Measurements from ENCODE around the gene HINT3.
"Not testable (repeated sequence)": the region's sequence is repeated elsewhere in the genome, so short reads cannot be mapped to it uniquely, and the experiment has no call there.

HINT3 gene

DNA sequence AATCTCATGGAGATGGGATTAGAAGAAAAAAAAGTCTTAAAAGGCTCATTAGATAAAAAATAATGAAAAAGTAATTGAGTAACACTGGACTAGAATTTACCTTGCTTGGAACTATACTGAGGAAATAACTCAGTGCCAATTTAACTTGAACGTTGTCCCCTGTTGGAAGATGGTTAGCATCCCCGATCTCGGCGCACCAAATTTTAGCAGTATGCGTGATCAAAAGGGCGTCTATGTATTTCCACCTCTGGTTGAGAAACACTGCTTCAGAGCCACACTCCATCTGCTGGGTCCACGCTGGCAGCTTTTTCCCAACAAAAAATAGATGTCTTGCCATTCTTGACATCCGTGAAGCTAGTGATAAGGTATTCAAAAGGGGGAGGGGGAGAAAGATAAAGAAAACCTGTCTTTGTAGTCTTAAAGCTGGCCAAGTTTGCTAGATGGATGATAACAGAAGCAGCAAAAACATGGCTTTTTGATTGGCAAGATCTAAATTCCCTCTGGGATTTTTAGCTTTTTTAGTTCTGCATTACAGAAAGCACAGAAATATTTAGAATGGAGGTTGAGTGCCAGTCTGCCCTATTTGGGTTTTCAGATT is 6.4 kb downstream of the HINT3 start:
- H3K9me3 ChIP-seq (ENCODE audit: control insufficient read depth in 2 of 2, low read length in 2 of 2): no peaks in the 10 kb centered on the region
- H3K27ac ChIP-seq (ENCODE audit: low read length): no peak overlapping the region
- peaks cover 0 to 4% of the 10 kb centered on the region in 2 donors for H3K36me3 ChIP-seq (ENCODE audit: control insufficient read depth in 2 of 2, insufficient read depth in 2 of 2, low read length in 2 of 2)
- H3K4me1 ChIP-seq (ENCODE audit: control insufficient read depth, insufficient read depth, low read length): peaks cover 9% of the 10 kb centered on the region
- no peaks in the 10 kb centered on the region for H3K27me3 ChIP-seq (ENCODE audit: control insufficient read depth in 1 of 2, insufficient read depth in 2 of 2, low read length in 2 of 2)
- H3K4me3 ChIP-seq (ENCODE audit: low read length in 2 of 2): no peak overlapping the region
- H3K9ac ChIP-seq (ENCODE audit: low read length in 2 of 2): no peak overlapping the region

DNA sequence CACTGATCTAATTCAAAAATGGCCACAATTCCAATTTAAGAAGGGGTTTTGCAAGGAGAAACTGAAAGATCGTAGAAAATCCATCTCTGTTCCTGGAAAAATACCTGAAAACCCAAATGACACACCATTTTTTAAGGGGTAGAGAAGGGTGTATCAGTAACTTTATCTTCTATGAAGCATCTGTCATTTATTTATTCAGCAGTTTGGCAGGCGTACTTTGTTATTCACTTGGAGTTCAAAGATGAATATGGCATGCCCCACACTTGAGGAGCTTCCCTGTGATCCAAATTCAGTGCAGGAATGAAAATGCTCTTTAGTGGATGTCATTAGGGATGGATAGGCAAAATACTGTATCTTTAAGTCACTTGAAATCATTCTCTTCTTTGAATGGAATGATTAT is 7.2 kb downstream of the HINT3 start:
- Histone ChIP-seq H3K36me3 (ENCODE audit: control insufficient read depth in 2 of 2, insufficient read depth in 2 of 2, low read length in 2 of 2) (peaks cover 0 to 4% of the 10 kb centered on the region in 2 donors), H3K9ac (ENCODE audit: low read length in 2 of 2) (no peak overlapping the region), H3K27me3 (ENCODE audit: control insufficient read depth in 1 of 2, insufficient read depth in 2 of 2, low read length in 2 of 2) (no peaks in the 10 kb centered on the region), H3K4me3 (ENCODE audit: low read length in 2 of 2) (no peak overlapping the region), H3K27ac (ENCODE audit: low read length) (no peak overlapping the region), H3K4me1 (ENCODE audit: control insufficient read depth, insufficient read depth, low read length) (peaks cover 2% of the 10 kb centered on the region), H3K9me3 (ENCODE audit: control insufficient read depth in 2 of 2, low read length in 2 of 2) (no peaks in the 10 kb centered on the region)

GRCh38 chr6:125966569-125966968 is 10.0 kb downstream of the HINT3 start:
- no peak overlapping the region for H3K9ac ChIP-seq (ENCODE audit: low read length in 2 of 2)
- H3K4me3 ChIP-seq (ENCODE audit: low read length in 2 of 2): no peak overlapping the region
- H3K27ac ChIP-seq (ENCODE audit: low read length): no peak overlapping the region
- H3K36me3 ChIP-seq (ENCODE audit: control insufficient read depth in 2 of 2, insufficient read depth in 2 of 2, low read length in 2 of 2): peaks cover 0 to 2% of the 10 kb centered on the region in 2 donors
- H3K4me1 ChIP-seq (ENCODE audit: control insufficient read depth, insufficient read depth, low read length): no peaks in the 10 kb centered on the region
- no peaks in the 10 kb centered on the region for H3K9me3 ChIP-seq (ENCODE audit: control insufficient read depth in 2 of 2, low read length in 2 of 2)
- H3K27me3 ChIP-seq (ENCODE audit: control insufficient read depth in 1 of 2, insufficient read depth in 2 of 2, low read length in 2 of 2): no peaks in the 10 kb centered on the region

- peaks cover 1 to 2% of the 10 kb centered on the region in 2 donors for H3K36me3 ChIP-seq (ENCODE audit: control insufficient read depth in 2 of 2, insufficient read depth in 2 of 2, low read length in 2 of 2)
These were observed 11.9 kb downstream of the HINT3 start for GRCh38 chr6:125968493-125968892.

GRCh38 chr6:125970760-125971159 is 14.2 kb downstream of the HINT3 start:
- Histone ChIP-seq H3K27ac (ENCODE audit: low read length) (no peak overlapping the region), H3K9ac (ENCODE audit: low read length in 2 of 2) (no peak overlapping the region)

More at GRCh38 chr6:125968493-125968892, 11.9 kb downstream of the HINT3 start:
- Histone ChIP-seq H3K9me3 (ENCODE audit: control insufficient read depth in 2 of 2, low read length in 2 of 2) (no peaks in the 10 kb centered on the region), H3K4me1 (ENCODE audit: control insufficient read depth, insufficient read depth, low read length) (no peaks in the 10 kb centered on the region), H3K9ac (ENCODE audit: low read length in 2 of 2) (no peak overlapping the region), H3K27me3 (ENCODE audit: control insufficient read depth in 1 of 2, insufficient read depth in 2 of 2, low read length in 2 of 2) (no peaks in the 10 kb centered on the region), H3K4me3 (ENCODE audit: low read length in 2 of 2) (no peak overlapping the region), H3K27ac (ENCODE audit: low read length) (no peak overlapping the region)

GRCh38 chr6:125972478-125972877 is 15.9 kb downstream of the HINT3 start:
- H3K9ac ChIP-seq (ENCODE audit: low read length in 2 of 2); H3K27ac ChIP-seq (ENCODE audit: low read length); H3K4me3 ChIP-seq (ENCODE audit: low read length in 2 of 2); H3K9me3 ChIP-seq (ENCODE audit: control insufficient read depth in 2 of 2, low read length in 2 of 2); H3K4me1 ChIP-seq (ENCODE audit: control insufficient read depth, insufficient read depth, low read length); H3K27me3 ChIP-seq (ENCODE audit: control insufficient read depth in 1 of 2, insufficient read depth in 2 of 2, low read length in 2 of 2): not testable (repeated sequence)
- peaks cover 5 to 10% of the 10 kb centered on the region in 2 donors for H3K36me3 ChIP-seq (ENCODE audit: control insufficient read depth in 2 of 2, insufficient read depth in 2 of 2, low read length in 2 of 2)

More at GRCh38 chr6:125970760-125971159, 14.2 kb downstream of the HINT3 start:
- no peaks in the 10 kb centered on the region for H3K9me3 ChIP-seq (ENCODE audit: control insufficient read depth in 2 of 2, low read length in 2 of 2)
- H3K4me1 ChIP-seq (ENCODE audit: control insufficient read depth, insufficient read depth, low read length): no peaks in the 10 kb centered on the region
- H3K36me3 ChIP-seq (ENCODE audit: control insufficient read depth in 2 of 2, insufficient read depth in 2 of 2, low read length in 2 of 2): peaks cover 5 to 10% of the 10 kb centered on the region in 2 donors
- H3K27me3 ChIP-seq (ENCODE audit: control insufficient read depth in 1 of 2, insufficient read depth in 2 of 2, low read length in 2 of 2): no peaks in the 10 kb centered on the region
- no peak overlapping the region for H3K4me3 ChIP-seq (ENCODE audit: low read length in 2 of 2)

GRCh38 chr6:125974214-125974866 is 17.8 kb downstream of the HINT3 start:
- Histone ChIP-seq H3K9ac (ENCODE audit: low read length in 2 of 2) (no peak overlapping the region), H3K4me3 (ENCODE audit: low read length in 2 of 2) (no peak overlapping the region), H3K27ac (ENCODE audit: low read length) (no peak overlapping the region), H3K4me1 (ENCODE audit: control insufficient read depth, insufficient read depth, low read length) (no peaks in the 10 kb centered on the region), H3K27me3 (ENCODE audit: control insufficient read depth in 1 of 2, insufficient read depth in 2 of 2, low read length in 2 of 2) (no peaks in the 10 kb centered on the region), H3K9me3 (ENCODE audit: control insufficient read depth in 2 of 2, low read length in 2 of 2) (no peaks in the 10 kb centered on the region), H3K36me3 (ENCODE audit: control insufficient read depth in 2 of 2, insufficient read depth in 2 of 2, low read length in 2 of 2) (peaks cover 3 to 10% of the 10 kb centered on the region in 2 donors)

DNA sequence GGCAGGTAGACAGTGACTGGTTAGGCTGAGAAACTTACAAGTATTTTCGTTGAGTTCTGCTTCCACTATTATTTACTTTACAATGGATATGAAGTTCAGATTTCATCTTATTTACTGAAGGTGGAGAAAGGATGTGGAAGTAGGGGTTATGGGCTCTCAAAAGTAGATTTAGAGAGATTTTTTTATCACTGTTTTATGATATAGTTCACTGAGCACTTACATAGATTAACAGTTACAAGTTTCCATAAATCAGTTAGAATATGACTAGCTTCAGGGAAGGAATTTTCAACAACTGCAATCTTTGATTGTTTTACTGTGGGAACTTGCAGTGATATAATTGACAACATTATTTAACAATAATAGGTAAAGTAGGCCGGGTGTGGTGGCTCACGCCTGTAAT is 22.5 kb downstream of the HINT3 start:
- Histone ChIP-seq H3K9me3 (ENCODE audit: control insufficient read depth in 2 of 2, low read length in 2 of 2) (no peaks in the 10 kb centered on the region), H3K4me3 (ENCODE audit: low read length in 2 of 2) (no peak overlapping the region), H3K27me3 (ENCODE audit: control insufficient read depth in 1 of 2, insufficient read depth in 2 of 2, low read length in 2 of 2) (no peaks in the 10 kb centered on the region), H3K27ac (ENCODE audit: low read length) (no peak overlapping the region), H3K9ac (ENCODE audit: low read length in 2 of 2) (no peak overlapping the region), H3K36me3 (ENCODE audit: control insufficient read depth in 2 of 2, insufficient read depth in 2 of 2, low read length in 2 of 2) (peaks cover 3 to 6% of the 10 kb centered on the region in 2 donors), H3K4me1 (ENCODE audit: control insufficient read depth, insufficient read depth, low read length) (no peaks in the 10 kb centered on the region)

GRCh38 chr6:125981571-125982185 is 25.1 kb downstream of the HINT3 start:
- Histone ChIP-seq H3K27ac (ENCODE audit: low read length) (no peak overlapping the region), H3K4me3 (ENCODE audit: low read length in 2 of 2) (no peak overlapping the region), H3K36me3 (ENCODE audit: control insufficient read depth in 2 of 2, insufficient read depth in 2 of 2, low read length in 2 of 2) (no peaks in the 10 kb centered on the region), H3K27me3 (ENCODE audit: control insufficient read depth in 1 of 2, insufficient read depth in 2 of 2, low read length in 2 of 2) (no peaks in the 10 kb centered on the region), H3K9ac (ENCODE audit: low read length in 2 of 2) (no peak overlapping the region), H3K4me1 (ENCODE audit: control insufficient read depth, insufficient read depth, low read length) (no peaks in the 10 kb centered on the region), H3K9me3 (ENCODE audit: control insufficient read depth in 2 of 2, low read length in 2 of 2) (no peaks in the 10 kb centered on the region)

DNA sequence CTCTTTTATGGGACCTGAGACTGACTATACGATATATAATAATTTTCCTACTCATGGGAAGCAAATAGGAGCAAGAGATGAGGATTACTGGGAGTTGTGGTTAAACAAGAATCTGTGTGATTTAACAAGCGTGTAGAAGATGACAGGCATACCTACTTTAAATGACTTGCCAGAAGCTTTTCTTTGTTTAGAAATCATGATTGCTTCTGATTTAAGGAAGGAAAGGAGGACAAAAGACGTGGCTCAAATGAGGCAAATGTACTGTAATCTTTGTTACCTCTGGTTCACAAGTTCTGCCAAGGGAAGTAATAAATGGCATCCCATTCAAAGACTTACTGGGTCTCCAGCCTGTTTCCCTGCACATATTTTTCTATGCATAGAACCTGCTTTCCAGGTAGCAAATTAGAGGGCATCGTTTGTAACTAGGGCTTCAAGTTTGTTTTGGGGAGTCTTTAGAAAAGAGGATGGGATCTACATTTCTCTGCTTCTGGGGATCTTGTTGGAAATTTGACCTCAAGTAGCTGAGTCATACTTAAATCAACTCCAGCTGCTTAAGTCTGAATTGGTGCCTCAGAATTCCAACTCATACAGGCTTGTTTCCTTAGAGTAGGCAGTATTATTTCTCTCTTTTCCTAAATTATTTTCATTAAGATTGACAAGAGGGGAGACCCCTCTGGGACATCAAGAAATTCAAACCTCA is 26.8 kb downstream of the HINT3 start:
- no peak overlapping the region for H3K4me3 ChIP-seq (ENCODE audit: low read length in 2 of 2)
- no peaks in the 10 kb centered on the region for H3K27me3 ChIP-seq (ENCODE audit: control insufficient read depth in 1 of 2, insufficient read depth in 2 of 2, low read length in 2 of 2)
- H3K36me3 ChIP-seq (ENCODE audit: control insufficient read depth in 2 of 2, insufficient read depth in 2 of 2, low read length in 2 of 2): no peaks in the 10 kb centered on the region
- no peaks in the 10 kb centered on the region for H3K9me3 ChIP-seq (ENCODE audit: control insufficient read depth in 2 of 2, low read length in 2 of 2)
- H3K9ac ChIP-seq (ENCODE audit: low read length in 2 of 2): no peak overlapping the region
- no peak overlapping the region for H3K27ac ChIP-seq (ENCODE audit: low read length)
- H3K4me1 ChIP-seq (ENCODE audit: control insufficient read depth, insufficient read depth, low read length): no peaks in the 10 kb centered on the region
